ENCODE results near the gene NKIRAS1. TPM values are rescaled to one million over a fixed set of nuclear protein-coding genes. Genes with fewer than 3 reads are reported as not detected.

Gene NKIRAS1
- 16.9 and 21.7 TPM in 2 replicates for total RNA-seq

DNA sequence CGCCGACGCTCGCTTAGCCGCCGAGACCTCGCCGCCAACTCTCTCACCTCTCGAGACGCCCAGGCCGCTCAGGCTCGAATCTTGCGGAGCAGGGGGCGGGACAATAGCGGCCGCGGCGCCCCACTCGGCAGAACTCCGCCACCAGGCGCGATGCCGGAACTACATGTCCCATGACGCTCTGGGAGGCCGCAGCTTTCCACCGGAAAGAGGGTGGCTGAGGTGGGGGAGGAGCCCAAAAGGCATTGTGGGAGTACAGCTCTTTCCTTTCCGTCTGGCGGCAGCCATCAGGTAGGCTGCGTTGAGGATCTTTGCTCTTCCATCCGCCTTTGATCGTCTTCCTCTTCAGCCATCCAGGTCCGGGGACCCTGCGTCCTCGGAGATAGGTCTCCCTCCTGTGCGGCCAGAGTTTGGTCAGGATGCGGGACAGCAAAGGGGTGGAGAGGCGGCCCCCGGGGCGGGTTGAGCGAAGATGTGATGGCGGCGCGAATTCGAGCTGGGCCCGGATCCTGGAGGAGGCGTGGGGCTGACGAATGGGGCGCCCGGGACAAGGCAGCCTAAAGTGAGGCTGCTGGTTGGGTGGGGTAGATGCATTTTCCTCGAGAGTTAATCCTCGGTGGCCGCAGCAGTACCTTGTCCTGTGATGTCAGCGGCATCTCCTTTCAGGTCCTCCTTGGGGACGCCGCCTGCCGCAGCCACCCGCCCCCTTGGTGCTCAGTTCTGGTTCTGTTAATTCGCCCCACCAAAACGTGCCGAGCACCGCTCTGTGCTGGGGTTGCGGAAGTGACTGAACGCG, at the start of gene NKIRAS1, which contains the start of gene RPL15:
TSS of gene NKIRAS1 (minus strand) at position 105 of the 793 bp plus-strand sequence. CDS start 6,086 bp downstream, outside the sequence.
TSS of gene RPL15 (plus strand) at position 247 of the 793 bp plus-strand sequence. CDS start 728 bp downstream, outside the sequence.

DNA sequence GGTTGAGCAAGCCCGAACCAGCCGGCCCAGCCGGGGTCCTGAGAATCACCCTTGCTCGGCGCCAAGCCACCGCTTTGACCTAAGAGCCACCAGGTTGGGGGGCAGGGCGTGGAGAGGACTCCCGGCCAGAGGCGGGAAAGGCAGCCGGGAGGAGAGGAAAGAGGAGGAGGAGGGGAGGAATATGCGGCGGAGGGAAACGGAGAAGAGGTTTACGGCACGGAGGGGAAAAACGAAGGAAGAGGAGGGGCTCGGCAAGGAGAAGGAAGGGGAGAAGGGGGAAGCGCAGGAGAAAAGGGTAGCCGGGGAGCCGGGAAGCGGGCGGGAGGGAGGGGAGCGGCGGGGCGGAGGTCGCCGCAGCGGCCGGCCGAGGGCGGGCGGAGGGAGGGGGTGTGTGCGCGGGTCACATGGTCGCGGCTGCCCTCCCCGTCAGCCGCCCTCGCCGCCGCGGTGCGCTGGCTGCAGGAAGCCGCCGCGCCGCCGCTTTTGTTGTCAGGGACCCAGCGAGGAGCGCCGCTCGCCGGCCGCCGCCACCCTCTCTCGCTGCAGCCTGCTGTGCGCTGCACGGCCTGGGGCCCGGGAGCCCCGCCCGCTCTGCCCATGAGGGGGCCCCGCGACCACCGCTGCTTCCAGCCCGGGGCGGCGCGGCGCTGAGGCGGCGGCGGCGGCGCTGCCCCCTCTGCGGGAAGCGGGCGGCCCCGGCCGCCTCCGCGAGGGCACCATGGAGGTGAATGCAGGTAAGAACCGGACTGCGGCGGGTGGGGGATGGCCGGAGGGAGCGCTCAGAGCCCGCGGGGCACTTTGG, 28.3 kb upstream of the NKIRAS1 start, which contains the start of gene NR1D2:
TSS of gene NR1D2 (plus strand) at position 426 of the 802 bp plus-strand sequence. CDS start at position 719, 293 bp downstream.

Other genes with a start within 250 kb of the NKIRAS1 start
- gene UBE2E1, start 111.0 kb downstream of the NKIRAS1 start, total RNA-seq, result 52.5 and 153 TPM in 2 replicates
- gene RPL15, start 142 bp upstream of the NKIRAS1 start, total RNA-seq, result 3,366 and 3,997 TPM in 2 replicates
- 35.1 and 36.9 TPM in 2 replicates for gene NR1D2, start 28.3 kb upstream of the NKIRAS1 start, total RNA-seq

Data from regular cardiac myocyte (primary cell).